ENCODE measurements around the gene DDX51.

GRCh38 chr12:132150780-132151144 lies 6.6 kb upstream of the DDX51 start:
- no peak for TF ChIP-seq PATZ1 (CRISPR knock-in tag; IDR thresholded peaks at IDR 0.05; ENCODE audit: borderline replicate concordance)
- no peak for TF ChIP-seq CSDC2 (CRISPR knock-in tag; IDR thresholded peaks at IDR 0.05)
- TF ChIP-seq GLIS3 (CRISPR knock-in tag; IDR thresholded peaks at IDR 0.05) = no peak
- TF ChIP-seq ZNF8 (CRISPR knock-in tag; IDR thresholded peaks at IDR 0.05) = no peak
- TF ChIP-seq, protein P1, sequence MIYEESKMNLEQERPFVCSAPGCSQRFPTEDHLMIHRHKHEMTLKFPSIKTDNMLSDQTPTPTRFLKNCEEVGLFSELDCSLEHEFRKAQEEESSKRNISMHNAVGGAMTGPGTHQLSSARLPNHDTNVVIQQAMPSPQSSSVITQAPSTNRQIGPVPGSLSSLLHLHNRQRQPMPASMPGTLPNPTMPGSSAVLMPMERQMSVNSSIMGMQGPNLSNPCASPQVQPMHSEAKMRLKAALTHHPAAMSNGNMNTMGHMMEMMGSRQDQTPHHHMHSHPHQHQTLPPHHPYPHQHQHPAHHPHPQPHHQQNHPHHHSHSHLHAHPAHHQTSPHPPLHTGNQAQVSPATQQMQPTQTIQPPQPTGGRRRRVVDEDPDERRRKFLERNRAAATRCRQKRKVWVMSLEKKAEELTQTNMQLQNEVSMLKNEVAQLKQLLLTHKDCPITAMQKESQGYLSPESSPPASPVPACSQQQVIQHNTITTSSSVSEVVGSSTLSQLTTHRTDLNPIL (CRISPR knock-in tag; IDR thresholded peaks at IDR 0.05; ENCODE audit: low read depth) = no peak
- no peak for TF ChIP-seq ZFP3 (CRISPR knock-in tag; IDR thresholded peaks at IDR 0.05)
- TF ChIP-seq ZNF70 (CRISPR knock-in tag; IDR thresholded peaks at IDR 0.05) = no peak
- TF ChIP-seq ISL1 (CRISPR knock-in tag; IDR thresholded peaks at IDR 0.05) = no peak
- TF ChIP-seq TOX (CRISPR knock-in tag; IDR thresholded peaks at IDR 0.05; ENCODE audit: borderline replicate concordance) = no peak
- TF ChIP-seq, protein P2, sequence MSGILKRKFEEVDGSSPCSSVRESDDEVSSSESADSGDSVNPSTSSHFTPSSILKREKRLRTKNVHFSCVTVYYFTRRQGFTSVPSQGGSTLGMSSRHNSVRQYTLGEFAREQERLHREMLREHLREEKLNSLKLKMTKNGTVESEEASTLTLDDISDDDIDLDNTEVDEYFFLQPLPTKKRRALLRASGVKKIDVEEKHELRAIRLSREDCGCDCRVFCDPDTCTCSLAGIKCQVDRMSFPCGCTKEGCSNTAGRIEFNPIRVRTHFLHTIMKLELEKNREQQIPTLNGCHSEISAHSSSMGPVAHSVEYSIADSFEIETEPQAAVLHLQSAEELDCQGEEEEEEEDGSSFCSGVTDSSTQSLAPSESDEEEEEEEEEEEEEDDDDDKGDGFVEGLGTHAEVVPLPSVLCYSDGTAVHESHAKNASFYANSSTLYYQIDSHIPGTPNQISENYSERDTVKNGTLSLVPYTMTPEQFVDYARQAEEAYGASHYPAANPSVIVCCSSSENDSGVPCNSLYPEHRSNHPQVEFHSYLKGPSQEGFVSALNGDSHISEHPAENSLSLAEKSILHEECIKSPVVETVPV (CRISPR knock-in tag; IDR thresholded peaks at IDR 0.05) = no peak
- TF ChIP-seq POU6F1 (CRISPR knock-in tag; IDR thresholded peaks at IDR 0.05; ENCODE audit: borderline replicate concordance, low read depth) = no peak

All from SK-N-SH treated with all-trans-retinoic acid at 6 μM for 48 hours (cell line).